OCI-M2 (cell line): ENCODE data around the gene USP17L12.
"Not testable (repeated sequence)": the region's sequence is repeated elsewhere in the genome, so short reads cannot be mapped to it uniquely, and the experiment has no call there.

Experiments
- DNase-seq: peaks from one replicate; lab custom pipeline; 2025; ENCODE audit not compliant: unreplicated experiment; lab: John Stamatoyannopoulos, UW

USP17L12 gene

GRCh38 chr4:9219852-9220251, at the start of gene USP17L12:
TSS of gene USP17L12 (plus strand) at chr4:9220152. CDS start at chr4:9220152, 0 bp downstream.
- not testable (repeated sequence) for DNase-seq

- not testable (repeated sequence) for DNase-seq
Observed at GRCh38 chr4:9210357-9210756, 9.6 kb upstream of the USP17L12 start, which contains the start of gene USP17L10. TSS of gene USP17L10 (plus strand) at chr4:9210657. CDS start at chr4:9210657, 0 bp downstream.

- not testable (repeated sequence) for DNase-seq
Observed at GRCh38 chr4:9214701-9215100, 5.3 kb upstream of the USP17L12 start.

- DNase-seq = not testable (repeated sequence)
Observed at GRCh38 chr4:9215105-9215504, 4.8 kb upstream of the USP17L12 start, which contains the start of gene USP17L11. TSS of gene USP17L11 (plus strand) at chr4:9215405. CDS start at chr4:9215405, 0 bp downstream.

- not testable (repeated sequence) for DNase-seq
Observed at GRCh38 chr4:9224596-9224995, 4.6 kb downstream of the USP17L12 start, which contains the start of gene USP17L13. TSS of gene USP17L13 (plus strand) at chr4:9224896. CDS start at chr4:9224896, 0 bp downstream.

GRCh38 chr4:9230249-9230648, 10.3 kb downstream of the USP17L12 start:
- not testable (repeated sequence) for DNase-seq

- not testable (repeated sequence) for DNase-seq
Observed at GRCh38 chr4:9234085-9234484, 14.1 kb downstream of the USP17L12 start, which contains the start of gene USP17L15. TSS of gene USP17L15 (plus strand) at chr4:9234385. CDS start at chr4:9234385, 0 bp downstream.

- not testable (repeated sequence) for DNase-seq
Observed at GRCh38 chr4:9238461-9238860, 18.5 kb downstream of the USP17L12 start.

GRCh38 chr4:9243579-9243978, 23.6 kb downstream of the USP17L12 start, which contains the start of gene USP17L17:
TSS of gene USP17L17 (plus strand) at chr4:9243879. CDS start at chr4:9243879, 0 bp downstream.
- not testable (repeated sequence) for DNase-seq

GRCh38 chr4:9247953-9248680, 28.2 kb downstream of the USP17L12 start, which contains the start of gene USP17L18:
TSS of gene USP17L18 (plus strand) at chr4:9248630. CDS start at chr4:9248630, 0 bp downstream.
- not testable (repeated sequence) for DNase-seq

GRCh38 chr4:9253078-9253477, 33.1 kb downstream of the USP17L12 start, which contains the start of gene USP17L19:
TSS of gene USP17L19 (plus strand) at chr4:9253378. CDS start at chr4:9253378, 0 bp downstream.
- not testable (repeated sequence) for DNase-seq

GRCh38 chr4:9257824-9258223, 37.9 kb downstream of the USP17L12 start, which contains the start of gene USP17L20:
TSS of gene USP17L20 (plus strand) at chr4:9258124. CDS start at chr4:9258124, 0 bp downstream.
- not testable (repeated sequence) for DNase-seq

GRCh38 chr4:9262572-9262971, 42.6 kb downstream of the USP17L12 start, which contains the start of gene USP17L21:
TSS of gene USP17L21 (plus strand) at chr4:9262872. CDS start at chr4:9262872, 0 bp downstream.
- not testable (repeated sequence) for DNase-seq

- not testable (repeated sequence) for DNase-seq
Observed at GRCh38 chr4:9267319-9267718, 47.4 kb downstream of the USP17L12 start, which contains the start of gene USP17L22. TSS of gene USP17L22 (plus strand) at chr4:9267619. CDS start at chr4:9267619, 0 bp downstream.
